Measurements from ENCODE around the gene SLC34A3.

DNA sequence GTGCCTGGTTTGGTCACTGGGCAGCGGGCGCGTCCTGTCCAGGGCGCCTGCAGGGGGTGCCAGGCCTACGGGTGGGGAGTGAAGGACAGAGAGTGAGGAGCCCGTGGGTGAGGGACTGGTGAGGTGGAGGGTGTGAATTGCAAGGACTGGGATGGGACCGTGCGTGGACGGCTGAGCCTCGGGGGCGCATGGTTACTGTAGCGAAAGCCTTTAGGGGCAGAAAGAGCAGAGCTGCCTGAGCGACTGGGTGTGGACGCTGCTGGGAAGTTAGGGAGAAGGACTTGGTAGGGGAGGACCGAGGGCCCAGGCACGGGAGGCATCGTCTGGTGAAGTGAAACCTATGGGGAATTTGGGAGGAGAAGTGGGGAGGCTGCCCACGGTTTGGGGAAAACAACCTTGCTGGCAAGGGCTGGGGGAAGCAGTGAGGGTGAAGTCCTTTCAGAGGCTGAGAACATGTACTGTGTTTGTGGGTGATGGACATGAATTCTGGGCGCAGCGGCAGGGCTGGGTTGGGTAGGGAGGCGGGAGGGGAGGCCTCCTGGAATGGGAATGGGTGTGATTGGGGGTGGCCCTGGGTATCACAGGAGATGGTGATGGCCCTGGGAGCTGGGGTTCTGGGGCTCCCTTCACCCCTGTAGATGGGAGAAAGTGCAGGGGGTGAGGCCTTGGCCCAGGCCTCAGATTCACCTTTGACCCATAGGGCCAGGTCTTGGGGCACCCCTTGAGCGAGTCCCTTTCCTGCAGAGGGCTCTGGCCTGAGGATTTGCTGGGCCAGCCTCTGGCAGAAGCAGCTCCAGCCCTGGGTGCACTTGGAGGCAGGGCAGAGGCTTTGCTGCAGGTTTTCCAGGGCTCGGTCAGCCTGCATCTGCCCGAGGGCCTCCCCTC lies 45.1 kb downstream of the SLC34A3 start:
- no peak for TF ChIP-seq CTCF (IDR thresholded peaks at IDR 0.05)
- TF ChIP-seq EZH2 (IDR thresholded peaks at IDR 0.05; ENCODE audit: borderline replicate concordance, insufficient read depth, low read depth, low read length, poor library complexity, severe bottlenecking), result no peak

All from B cell (primary cell).